B cell (primary cell): ENCODE measurements around the gene SYNGR3. TPM values are rescaled to one million over a fixed set of nuclear protein-coding genes. Genes with fewer than 3 reads are reported as not detected.

Experiments used
- ATAC-seq: fragments of 200-7000 bp; cut with Tn5 transposase; one replicate; pipeline ENCODE4 v1.10.0; 2021; ENCODE audit warnings: low read depth, mild to moderate bottlenecking, moderate number of reproducible peaks, moderate library complexity
- CTCF ChIA-PET: fragments of 350-600 bp; sonication (Branson Sonifier 250); formaldehyde crosslinking; loops from one replicate; lab custom pipeline; 2021; ENCODE audit warnings: antibody characterized with exemption, inconsistent platforms; lab: Charles Lee
- POLR2A ChIA-PET: fragments of 350-600 bp; sonication (Branson Sonifier 250); formaldehyde crosslinking; loops from one replicate; lab custom pipeline; 2021; ENCODE audit warnings: antibody characterized with exemption; lab: Charles Lee
- DNase-seq: peaks from one replicate; pipeline ENCODE4 v3.0.0; 2013
- H2AFZ ChIP-seq: 2 replicates; pipeline ENCODE4 v1.6.1; 2012; ENCODE audit warnings: mild to moderate bottlenecking, low read depth, low read length; ENCODE audit not compliant: insufficient read depth, poor library complexity, severe bottlenecking
- H3K27ac ChIP-seq, 2 donors: 1 replicate in 1 of 2; 2 replicates in 1 of 2; pipeline ENCODE4 v1.5.1; 2012 to 2013; ENCODE audit warnings: low read length in 2 of 2, mild to moderate bottlenecking in 2 of 2, moderate library complexity in 1 of 2
- H3K27me3 ChIP-seq, 4 experiments: fragments of 200-600 bp in 1 of 4; sonication (generic) in 1 of 4; replicated peaks in 1 of 4; 1 replicate in 2 of 4; 2 replicates in 2 of 4; pipeline versions ENCODE4 v1.6.1 to v1.7.0; 2013 to 2016; ENCODE audit warnings: low read length in 3 of 4, mild to moderate bottlenecking in 2 of 4, mixed read lengths in 1 of 4, moderate library complexity in 1 of 4; ENCODE audit not compliant: insufficient read depth in 4 of 4, control insufficient read depth in 3 of 4; ENCODE audit errors: control extremely low read depth in 1 of 4
- H3K36me3 ChIP-seq, 2 experiments: replicated peaks in 1 of 2; 1 replicate in 1 of 2; 2 replicates in 1 of 2; pipeline versions ENCODE4 v1.6.1 to v1.7.1; 2013; ENCODE audit warnings: low read length in 1 of 2; ENCODE audit not compliant: insufficient read depth in 2 of 2, control insufficient read depth in 1 of 2; ENCODE audit errors: control extremely low read depth in 1 of 2, extremely low read depth in 1 of 2
- H3K4me1 ChIP-seq, 2 donors: fragments of 200-600 bp in 1 of 2; sonication (generic) in 1 of 2; 1 replicate in 1 of 2; 2 replicates in 1 of 2; pipeline versions ENCODE4 v1.5.1 to v1.6.1; 2013 to 2017; ENCODE audit warnings: low read length in 2 of 2; ENCODE audit not compliant: control insufficient read depth in 2 of 2, insufficient read depth in 2 of 2
- H3K4me2 ChIP-seq: replicated peaks from 2 replicates; pipeline ENCODE3; 2012; ENCODE audit warnings: mild to moderate bottlenecking, low read depth, low read length; ENCODE audit not compliant: poor library complexity, severe bottlenecking
- H3K4me3 ChIP-seq, 5 experiments: fragments of 200-600 bp in 1 of 5; sonication (generic) in 1 of 5; 1 replicate in 3 of 5; 2 replicates in 2 of 5; pipeline versions ENCODE4 v1.5.1 to v1.7.0; 2011 to 2016; ENCODE audit warnings: low read length in 4 of 5, mild to moderate bottlenecking in 4 of 5, low read depth in 2 of 5, control low read depth in 1 of 5, moderate library complexity in 1 of 5; ENCODE audit not compliant: insufficient read depth in 1 of 5; ENCODE audit errors: control extremely low read depth in 1 of 5, extremely low read depth in 1 of 5
- H3K79me2 ChIP-seq: fragments of 200-600 bp; sonication (generic); one replicate; pipeline ENCODE4 v1.6.0; 2016; ENCODE audit warnings: low read length; ENCODE audit not compliant: control insufficient read depth, insufficient read depth
- H3K9ac ChIP-seq: fragments of 200-600 bp; sonication (generic); 2 replicates; pipeline ENCODE4 v1.6.1; 2017; ENCODE audit warnings: mild to moderate bottlenecking, low read length, moderate library complexity
- H3K9me3 ChIP-seq, 3 donors: one replicate each; pipeline versions ENCODE4 v1.6.1 to v1.7.1; 2013; ENCODE audit warnings: low read length in 2 of 3; ENCODE audit not compliant: control insufficient read depth in 2 of 3, insufficient read depth in 1 of 3; ENCODE audit errors: control extremely low read depth in 1 of 3
- H4K20me1 ChIP-seq: 2 replicates; pipeline ENCODE4 v1.6.0; 2012; ENCODE audit warnings: mild to moderate bottlenecking, low read length; ENCODE audit not compliant: insufficient read depth, control insufficient read depth, poor library complexity, severe bottlenecking
- H3K27ac Mint-ChIP-seq: one replicate; pipeline ENCODE4 v1.8.0; 2021; ENCODE audit warnings: mixed read lengths
- H3K27me3 Mint-ChIP-seq: one replicate; pipeline ENCODE4 v1.8.0; 2021; ENCODE audit warnings: mixed read lengths
- H3K4me1 Mint-ChIP-seq: one replicate; pipeline ENCODE4 v1.8.0; 2021; ENCODE audit warnings: mixed read lengths
- H3K4me3 Mint-ChIP-seq: one replicate; pipeline ENCODE4 v1.8.0; 2021; ENCODE audit warnings: mixed read lengths
- H3K9me3 Mint-ChIP-seq: one replicate; pipeline ENCODE4 v1.8.0; 2022; ENCODE audit warnings: mixed read lengths; ENCODE audit not compliant: insufficient read depth
- EZH2 ChIP-seq: IDR thresholded peaks from 2 replicates; pipeline ENCODE4 v1.6.1; 2012; ENCODE audit warnings: borderline replicate concordance, low read depth, mild to moderate bottlenecking, moderate library complexity, low read length; ENCODE audit not compliant: insufficient read depth, poor library complexity, severe bottlenecking
- WGBS: methylation state at CpG from one replicate; pipeline ENCODE4 v1.1.5; 2013; ENCODE audit warnings: missing lambda C conversion rate; ENCODE audit not compliant: insufficient coverage; 5-methylcytosine and 5-hydroxymethylcytosine counted together
- intact Hi-C: fragments of 100-400 bp; cut with micrococcal nuclease; formaldehyde crosslinking; loops from one replicate; pipeline ENCODE4 v1.10.0; 2022
- polyA plus RNA-seq: library from polyadenylated mRNA; depleted of rRNA; stranded (reverse); fragments of >200 nt; gene quantifications from 2 replicates; pipeline ENCODE4 v1.2.3, GENCODE V29; 2012
- total RNA-seq, 2 donors: library from RNA; stranded (reverse); fragments of 120-200 nt in 1 of 2; gene quantifications; 1 replicate in 1 of 2; 2 replicates in 1 of 2; pipeline versions ENCODE4 v1.2.3 to v1.2.4, GENCODE V29; 2013 to 2022
- TF ChIP-seq, protein P1 (sequence below): fragments of 200-600 bp; IDR thresholded peaks from one replicate; pipeline ENCODE4 v1.8.0; 2022; ENCODE audit warnings: antibody characterized with exemption, mild to moderate bottlenecking

The SYNGR3 gene
- total and polyA plus RNA-seq, 2 donors (not counting 1 experiment from before 2014, with no cell fraction given), result 19.5 to 19.8 TPM

DNA sequence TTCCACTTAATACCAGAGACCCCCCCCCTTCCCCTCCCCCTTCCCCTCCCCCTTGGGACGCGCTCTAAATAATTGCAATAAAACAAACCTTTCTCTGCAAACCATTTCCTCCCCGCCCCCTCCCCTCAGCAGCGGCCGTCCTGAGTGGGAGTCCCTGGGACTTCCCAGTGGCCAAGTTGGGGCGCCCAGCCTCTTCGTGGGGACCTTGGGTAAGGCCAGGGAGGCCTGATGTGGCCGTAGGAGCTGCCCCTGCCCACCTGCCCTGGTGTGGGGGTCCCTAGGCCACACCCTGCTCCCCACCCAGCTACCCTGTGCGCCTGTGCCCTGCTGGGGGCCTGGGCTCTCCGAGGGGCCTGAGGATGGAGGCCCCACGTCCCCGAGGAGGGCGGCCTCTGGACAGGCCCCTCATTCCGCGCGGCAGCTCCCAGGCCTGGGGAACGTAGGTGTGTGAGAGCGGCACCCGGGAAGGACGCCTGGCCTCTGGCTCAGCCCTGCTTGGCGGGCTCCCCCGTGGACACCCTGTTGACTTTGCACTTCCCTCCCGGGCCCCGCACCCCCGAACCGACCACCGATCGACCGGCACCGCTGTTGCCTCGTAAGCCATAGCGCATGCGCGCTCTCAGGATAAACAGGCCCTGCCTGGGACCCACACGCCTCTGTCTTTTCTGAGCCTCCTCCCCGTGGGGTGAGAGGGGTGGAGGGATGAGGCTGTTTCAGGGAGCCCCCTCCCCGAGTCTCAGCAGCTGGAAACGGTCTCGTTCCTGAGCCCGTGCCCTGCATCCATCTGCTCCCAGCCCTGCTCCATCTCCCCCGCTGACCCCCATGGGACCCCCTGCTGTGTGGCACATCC is 48.8 kb downstream of the SYNGR3 start:
- WGBS, result 92% methylated on average over 33 of the region's 41 CpGs
- H3K27me3 ChIP-seq, result peaks cover 0 to 5% (median 0%) of the 10 kb centered on the region in 4 experiments
- H3K9ac ChIP-seq, result no peak overlapping the region
- no peaks in the 10 kb centered on the region for H3K9me3 ChIP-seq
- DNase-seq (no peak), ATAC-seq (no peak)
- Mint-ChIP-seq H3K9me3 (no peaks in the 10 kb centered on the region), H3K27me3 (no peaks in the 10 kb centered on the region), H3K4me1 (no peaks in the 10 kb centered on the region), H3K27ac (no peak overlapping the region), H3K4me3 (no peak overlapping the region)
- no peaks in the 10 kb centered on the region for H3K36me3 ChIP-seq
- ChIA-PET POLR2A (interaction anchor here (0.6 kb wide), 1 partner anchor 9 kb away, joined by 3 read pairs; no protein-coding TSS in a partner anchor), CTCF (interaction anchor here (1.0 kb wide), 1 partner anchor 9 kb away, joined by 5 read pairs; the partner anchor contains the start of genes NTHL1 and TSC2)
- no peak overlapping the region for H3K4me2 ChIP-seq
- TF ChIP-seq, protein P1, sequence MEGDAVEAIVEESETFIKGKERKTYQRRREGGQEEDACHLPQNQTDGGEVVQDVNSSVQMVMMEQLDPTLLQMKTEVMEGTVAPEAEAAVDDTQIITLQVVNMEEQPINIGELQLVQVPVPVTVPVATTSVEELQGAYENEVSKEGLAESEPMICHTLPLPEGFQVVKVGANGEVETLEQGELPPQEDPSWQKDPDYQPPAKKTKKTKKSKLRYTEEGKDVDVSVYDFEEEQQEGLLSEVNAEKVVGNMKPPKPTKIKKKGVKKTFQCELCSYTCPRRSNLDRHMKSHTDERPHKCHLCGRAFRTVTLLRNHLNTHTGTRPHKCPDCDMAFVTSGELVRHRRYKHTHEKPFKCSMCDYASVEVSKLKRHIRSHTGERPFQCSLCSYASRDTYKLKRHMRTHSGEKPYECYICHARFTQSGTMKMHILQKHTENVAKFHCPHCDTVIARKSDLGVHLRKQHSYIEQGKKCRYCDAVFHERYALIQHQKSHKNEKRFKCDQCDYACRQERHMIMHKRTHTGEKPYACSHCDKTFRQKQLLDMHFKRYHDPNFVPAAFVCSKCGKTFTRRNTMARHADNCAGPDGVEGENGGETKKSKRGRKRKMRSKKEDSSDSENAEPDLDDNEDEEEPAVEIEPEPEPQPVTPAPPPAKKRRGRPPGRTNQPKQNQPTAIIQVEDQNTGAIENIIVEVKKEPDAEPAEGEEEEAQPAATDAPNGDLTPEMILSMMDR, result no peak
- no peak for TF ChIP-seq EZH2
- intact Hi-C loops, result no loop called here
- H4K20me1 ChIP-seq, result no peaks in the 10 kb centered on the region
- H3K27ac ChIP-seq, result no peak overlapping the region
- peaks cover 0 to 3% of the 10 kb centered on the region in 2 donors for H3K4me1 ChIP-seq
- no peak overlapping the region for H3K4me3 ChIP-seq
- H3K79me2 ChIP-seq, result no peaks in the 10 kb centered on the region
- no peak overlapping the region for H2AFZ ChIP-seq
